Erythroblast (primary cell): ENCODE measurements around the gene ARID1B.
"Not testable (repeated sequence)": the region's sequence is repeated elsewhere in the genome, so short reads cannot be mapped to it uniquely, and the experiment has no call there.

ENCODE experiments used
- DNase-seq, 2 experiments: peaks; one replicate each; lab custom pipeline; 2025; lab: John Stamatoyannopoulos, UW
- GATA1 ChIP-seq: IDR thresholded peaks from 2 replicates; pipeline ENCODE4 v1.6.1; 2011; ENCODE audit warnings: low read depth, mild to moderate bottlenecking, control low read depth, low read length, moderate library complexity
- POLR2A ChIP-seq: IDR thresholded peaks from 2 replicates; pipeline ENCODE4 v1.6.1; 2011; ENCODE audit warnings: mild to moderate bottlenecking, low read length

The ARID1B gene

GRCh38 chr6:157143890-157144798 lies 367.0 kb downstream of the ARID1B start:
- TF ChIP-seq GATA1 (no peak), POLR2A (no peak)
- no peak for DNase-seq

- DNase-seq = no peak
These were observed 367.8 kb downstream of the ARID1B start for GRCh38 chr6:157144859-157145568.

GRCh38 chr6:157145656-157146285 lies 368.6 kb downstream of the ARID1B start:
- no peak for TF ChIP-seq GATA1
- no peak for TF ChIP-seq POLR2A
- no peak for DNase-seq

More at GRCh38 chr6:157144859-157145568, 367.8 kb downstream of the ARID1B start:
- no peak for TF ChIP-seq POLR2A

- not testable (repeated sequence) for DNase-seq
These were observed 370.2 kb downstream of the ARID1B start for GRCh38 chr6:157147054-157148026.

GRCh38 chr6:157148391-157149323 lies 371.5 kb downstream of the ARID1B start:
- DNase-seq = no peak
- TF ChIP-seq POLR2A (no peak), GATA1 (no peak)

GRCh38 chr6:157150076-157150475 lies 372.9 kb downstream of the ARID1B start:
- TF ChIP-seq GATA1 (no peak), POLR2A (no peak)
- DNase-seq = no peak

- TF ChIP-seq GATA1 (no peak), POLR2A (no peak)
These were observed 373.9 kb downstream of the ARID1B start for GRCh38 chr6:157151029-157151428.

GRCh38 chr6:157151989-157152388 lies 374.8 kb downstream of the ARID1B start:
- no peak for TF ChIP-seq GATA1
- no peak for TF ChIP-seq POLR2A
- DNase-seq = no peak

More at GRCh38 chr6:157151029-157151428, 373.9 kb downstream of the ARID1B start:
- no peak for DNase-seq

GRCh38 chr6:157152556-157152955 lies 375.4 kb downstream of the ARID1B start:
- no peak for TF ChIP-seq POLR2A
- no peak for TF ChIP-seq GATA1

GRCh38 chr6:157155804-157156203 lies 378.6 kb downstream of the ARID1B start:
- DNase-seq = no peak
- TF ChIP-seq GATA1 (no peak), POLR2A (no peak)

More at GRCh38 chr6:157152556-157152955, 375.4 kb downstream of the ARID1B start:
- no peak for DNase-seq

- TF ChIP-seq GATA1 = no peak
- TF ChIP-seq POLR2A = no peak
- no peak for DNase-seq
These were observed 380.1 kb downstream of the ARID1B start for GRCh38 chr6:157157258-157157657.

GRCh38 chr6:157158456-157158855 lies 381.3 kb downstream of the ARID1B start:
- no peak for TF ChIP-seq GATA1
- no peak for TF ChIP-seq POLR2A
- no peak for DNase-seq
